Loucy (cell line): ENCODE data around the gene NPC1L1.

ENCODE experiments used
- EZH2phosphoT487 ChIP-seq: fragments of 200-600 bp; IDR thresholded peaks from 2 replicates; pipeline ENCODE4 v1.6.1; 2018; ENCODE audit warnings: antibody characterized with exemption, mild to moderate bottlenecking, moderate library complexity, borderline replicate concordance
- TF ChIP-seq, protein P1 (sequence below): fragments of 200-600 bp; sonication (generic); conservative IDR thresholded peaks from 2 replicates; pipeline ENCODE4 v1.5.1; 2014; ENCODE audit warnings: mild to moderate bottlenecking, antibody characterized with exemption, low read length

DNA sequence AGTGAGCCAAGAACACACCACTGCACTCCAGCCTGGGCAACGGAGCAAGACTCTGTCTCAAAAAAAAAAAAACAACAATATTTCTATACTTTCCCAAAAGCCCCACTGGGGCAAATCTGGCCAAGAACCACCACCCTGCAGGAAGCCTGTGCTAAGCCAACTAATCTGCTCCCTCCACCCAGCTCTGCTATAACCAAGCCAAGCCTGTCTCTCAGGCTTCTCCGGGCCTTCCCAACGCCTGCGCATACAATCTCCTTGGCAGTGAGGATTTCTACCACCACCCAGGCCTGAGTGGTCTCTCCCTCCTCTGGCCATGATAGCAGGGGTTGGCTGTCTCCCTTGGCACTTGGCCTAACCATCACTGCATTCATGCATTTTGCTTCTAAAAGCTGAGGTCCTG, 18.4 kb upstream of the NPC1L1 start:
- TF ChIP-seq, protein P1, sequence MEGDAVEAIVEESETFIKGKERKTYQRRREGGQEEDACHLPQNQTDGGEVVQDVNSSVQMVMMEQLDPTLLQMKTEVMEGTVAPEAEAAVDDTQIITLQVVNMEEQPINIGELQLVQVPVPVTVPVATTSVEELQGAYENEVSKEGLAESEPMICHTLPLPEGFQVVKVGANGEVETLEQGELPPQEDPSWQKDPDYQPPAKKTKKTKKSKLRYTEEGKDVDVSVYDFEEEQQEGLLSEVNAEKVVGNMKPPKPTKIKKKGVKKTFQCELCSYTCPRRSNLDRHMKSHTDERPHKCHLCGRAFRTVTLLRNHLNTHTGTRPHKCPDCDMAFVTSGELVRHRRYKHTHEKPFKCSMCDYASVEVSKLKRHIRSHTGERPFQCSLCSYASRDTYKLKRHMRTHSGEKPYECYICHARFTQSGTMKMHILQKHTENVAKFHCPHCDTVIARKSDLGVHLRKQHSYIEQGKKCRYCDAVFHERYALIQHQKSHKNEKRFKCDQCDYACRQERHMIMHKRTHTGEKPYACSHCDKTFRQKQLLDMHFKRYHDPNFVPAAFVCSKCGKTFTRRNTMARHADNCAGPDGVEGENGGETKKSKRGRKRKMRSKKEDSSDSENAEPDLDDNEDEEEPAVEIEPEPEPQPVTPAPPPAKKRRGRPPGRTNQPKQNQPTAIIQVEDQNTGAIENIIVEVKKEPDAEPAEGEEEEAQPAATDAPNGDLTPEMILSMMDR: no peak
- TF ChIP-seq EZH2phosphoT487: no peak
